Measurements from ENCODE around the gene ROR2. TPM values are rescaled to one million over a fixed set of nuclear protein-coding genes. Genes with fewer than 3 reads are reported as not detected.
A peak's percentile ranks its signal among the peaks of the same experiment; 100 is the strongest.

Gene ROR2
- polyA plus RNA-seq, 4 donors = 0.54 to 5.6 (median 3.2) TPM; not detected in 1

DNA sequence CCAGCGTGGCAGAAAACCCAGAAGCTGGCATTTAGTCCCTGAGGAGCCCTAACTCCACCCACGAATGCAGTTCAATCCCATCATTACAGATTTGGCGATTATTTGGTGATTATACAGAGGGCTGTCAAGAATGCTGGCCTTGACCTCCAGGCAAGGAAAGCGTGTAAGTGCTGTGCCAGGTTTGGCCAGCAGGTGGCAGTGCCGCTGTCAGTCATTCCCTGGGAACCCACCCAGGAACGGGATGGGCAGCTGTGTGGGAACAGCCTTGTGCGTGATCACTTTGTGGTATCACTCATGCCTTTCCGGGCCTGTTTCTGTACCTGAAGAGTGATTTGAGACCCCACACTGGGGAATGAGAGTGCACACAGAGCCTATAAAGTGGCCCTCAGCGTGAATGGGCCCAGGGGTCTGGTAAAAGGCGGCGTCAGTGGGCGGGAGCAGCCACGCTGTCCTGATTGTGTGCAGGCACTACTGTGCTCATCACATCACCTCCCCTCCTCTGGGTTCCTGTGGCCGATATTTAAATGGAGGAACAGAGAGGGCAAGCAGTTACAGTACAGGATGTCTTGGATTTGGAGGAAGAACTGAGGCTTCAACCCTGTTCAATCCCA lies 215.6 kb downstream of the ROR2 start:
- no peaks in the 10 kb centered on the region for H3K4me1 ChIP-seq (ENCODE audit: control insufficient read depth in 3 of 3, insufficient read depth in 2 of 3, low read depth in 1 of 3, low read length in 2 of 3)
- DNase-seq (peak; percentile 36 to 66), FAIRE-seq (no peak)
- no peak overlapping the region for H3K27ac ChIP-seq (ENCODE audit: low read depth in 1 of 3, low read length in 2 of 3)
- H3K4me3 ChIP-seq (ENCODE audit: low read depth in 1 of 3, low read length in 3 of 3) = no peak overlapping the region
- 33 to 41% (median 40%) methylated on average over 14 of the region's 14 CpGs for WGBS, 3 donors
- no peaks in the 10 kb centered on the region for H3K9me3 ChIP-seq (ENCODE audit: control insufficient read depth in 2 of 2, insufficient read depth in 1 of 2, low read depth in 1 of 2, low read length in 1 of 2)
- H3K27me3 ChIP-seq (ENCODE audit: control insufficient read depth in 3 of 3, insufficient read depth in 3 of 3, low read length in 3 of 3) = no peaks in the 10 kb centered on the region
- peaks cover 0 to 59% (median 0%) of the 10 kb centered on the region in 3 donors for H3K36me3 ChIP-seq (ENCODE audit: control insufficient read depth in 3 of 3, insufficient read depth in 2 of 3, low read depth in 1 of 3, low read length in 3 of 3)

DNA sequence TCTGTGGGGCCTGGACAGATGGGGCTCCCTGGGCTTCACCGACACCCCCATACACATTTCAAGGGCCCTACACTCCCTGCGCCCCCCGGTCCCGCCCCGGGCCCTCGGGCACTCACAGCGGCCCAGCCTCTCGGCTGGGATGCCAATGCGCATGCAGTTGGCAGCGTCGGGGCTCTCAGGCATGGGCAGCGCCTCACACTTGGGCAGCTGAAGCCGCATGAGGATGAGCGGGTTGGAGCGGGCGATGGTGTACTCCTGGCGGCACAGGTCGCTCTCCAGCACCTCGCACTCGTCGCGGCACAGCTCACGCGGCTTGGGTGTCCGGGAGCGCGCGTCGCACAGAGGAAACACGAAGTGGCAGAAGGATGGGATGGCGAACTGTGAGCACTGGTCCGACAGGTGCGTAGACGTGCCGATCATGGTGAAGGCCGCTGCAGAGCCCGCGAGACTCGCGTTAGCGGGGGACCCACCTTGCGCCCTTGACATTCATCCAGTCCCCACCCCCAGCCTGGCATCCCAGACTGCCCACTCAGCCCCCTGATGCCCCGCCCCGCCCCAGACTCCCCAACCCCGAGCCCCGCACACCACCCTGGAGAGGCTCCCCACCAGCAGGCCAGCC lies 216.9 kb downstream of the ROR2 start:
- Histone ChIP-seq H3K27me3 (ENCODE audit: control insufficient read depth in 3 of 3, insufficient read depth in 3 of 3, low read length in 3 of 3) (no peaks in the 10 kb centered on the region), H3K36me3 (ENCODE audit: control insufficient read depth in 3 of 3, insufficient read depth in 2 of 3, low read depth in 1 of 3, low read length in 3 of 3) (peaks cover 0 to 63% (median 0%) of the 10 kb centered on the region in 3 donors), H3K4me3 (ENCODE audit: low read depth in 1 of 3, low read length in 3 of 3) (no peak overlapping the region), H3K4me1 (ENCODE audit: control insufficient read depth in 3 of 3, insufficient read depth in 2 of 3, low read depth in 1 of 3, low read length in 2 of 3) (no peaks in the 10 kb centered on the region), H3K27ac (ENCODE audit: low read depth in 1 of 3, low read length in 2 of 3) (no peak overlapping the region), H3K9me3 (ENCODE audit: control insufficient read depth in 2 of 2, insufficient read depth in 1 of 2, low read depth in 1 of 2, low read length in 1 of 2) (no peaks in the 10 kb centered on the region)
- no peak for DNase-seq
- no peak for FAIRE-seq
- 94 to 96% (median 96%) methylated on average over 42 to 46 of the region's 46 CpGs for WGBS, 3 donors

DNA sequence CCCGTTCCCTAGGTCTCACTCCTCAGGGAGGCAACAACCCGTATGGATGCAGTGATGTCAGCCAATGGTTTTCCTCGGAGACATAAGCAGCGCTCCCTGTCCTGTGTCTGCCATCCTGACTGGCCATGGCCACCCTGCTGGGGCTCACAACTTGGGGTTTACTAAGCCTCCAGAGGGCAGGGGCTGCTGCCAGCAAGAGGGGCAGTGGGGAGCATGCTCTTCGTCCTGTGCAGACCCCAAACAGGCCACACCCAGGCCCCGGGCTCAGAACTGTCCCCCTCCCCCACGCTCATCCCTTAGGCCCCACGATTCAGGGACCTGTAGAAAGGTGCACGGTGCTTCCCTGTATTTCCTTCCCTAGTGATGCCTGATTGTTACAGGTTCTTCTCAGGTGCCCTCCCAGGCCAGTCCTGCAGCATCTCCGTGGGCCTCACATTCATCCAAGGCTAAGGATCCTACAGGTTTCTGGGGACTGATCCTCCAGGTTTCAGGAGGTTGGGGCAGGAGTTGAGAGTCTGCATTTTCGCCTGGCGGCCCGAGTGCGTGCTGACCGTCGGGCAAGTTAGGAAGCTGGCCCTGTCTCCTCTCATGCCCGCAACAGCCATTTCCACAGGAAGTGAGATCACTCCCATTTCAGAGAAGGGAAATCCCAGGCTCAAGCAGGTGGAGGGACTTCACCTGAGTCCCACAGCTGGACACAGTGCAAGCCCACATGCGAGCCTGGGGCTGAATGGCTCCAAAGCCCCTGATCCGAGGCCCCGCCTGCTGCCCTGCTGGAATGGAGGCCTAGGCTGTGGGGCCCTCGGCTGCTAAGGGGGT lies 217.6 kb downstream of the ROR2 start:
- Histone ChIP-seq H3K27ac (ENCODE audit: low read depth in 1 of 3, low read length in 2 of 3) (no peak overlapping the region), H3K4me1 (ENCODE audit: control insufficient read depth in 3 of 3, insufficient read depth in 2 of 3, low read depth in 1 of 3, low read length in 2 of 3) (peaks cover 0 to 2% (median 0%) of the 10 kb centered on the region in 3 donors), H3K4me3 (ENCODE audit: low read depth in 1 of 3, low read length in 3 of 3) (no peak overlapping the region), H3K36me3 (ENCODE audit: control insufficient read depth in 3 of 3, insufficient read depth in 2 of 3, low read depth in 1 of 3, low read length in 3 of 3) (peaks cover 0 to 65% (median 0%) of the 10 kb centered on the region in 3 donors), H3K27me3 (ENCODE audit: control insufficient read depth in 3 of 3, insufficient read depth in 3 of 3, low read length in 3 of 3) (no peaks in the 10 kb centered on the region), H3K9me3 (ENCODE audit: control insufficient read depth in 2 of 2, insufficient read depth in 1 of 2, low read depth in 1 of 2, low read length in 1 of 2) (no peaks in the 10 kb centered on the region)
- no peak for FAIRE-seq
- 85 to 93% (median 86%) methylated on average over 21 of the region's 21 CpGs for WGBS, 3 donors
- DNase-seq = no peak

DNA sequence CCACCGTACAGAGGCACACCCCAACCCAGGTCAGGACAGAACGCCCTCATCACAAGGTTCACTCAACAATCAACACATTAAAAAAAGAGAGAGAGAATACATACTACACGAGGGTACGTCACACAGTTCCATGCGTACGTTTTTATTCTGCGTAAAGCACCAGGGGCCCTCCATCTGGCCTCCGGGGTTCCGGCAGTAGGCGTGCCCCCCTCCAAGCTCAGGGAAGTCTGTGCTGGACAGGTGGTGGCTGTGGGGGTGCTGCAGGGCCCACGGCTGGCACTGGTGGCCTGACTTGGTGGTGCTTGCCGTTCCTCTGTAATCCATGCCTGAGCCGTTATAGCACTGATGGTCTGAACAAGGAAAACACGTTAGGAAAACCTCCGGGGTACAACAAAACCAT lies 219.2 kb downstream of the ROR2 start:
- no peak for DNase-seq
- no peak overlapping the region for H3K4me3 ChIP-seq (ENCODE audit: low read depth in 1 of 3, low read length in 3 of 3)
- H3K27me3 ChIP-seq (ENCODE audit: control insufficient read depth in 3 of 3, insufficient read depth in 3 of 3, low read length in 3 of 3) = no peaks in the 10 kb centered on the region
- H3K27ac ChIP-seq (ENCODE audit: low read depth in 1 of 3, low read length in 2 of 3) = no peak overlapping the region
- peaks cover 0 to 7% (median 0%) of the 10 kb centered on the region in 3 donors for H3K4me1 ChIP-seq (ENCODE audit: control insufficient read depth in 3 of 3, insufficient read depth in 2 of 3, low read depth in 1 of 3, low read length in 2 of 3)
- 88 to 93% (median 89%) methylated on average over 15 of the region's 15 CpGs for WGBS, 3 donors
- H3K36me3 ChIP-seq (ENCODE audit: control insufficient read depth in 3 of 3, insufficient read depth in 2 of 3, low read depth in 1 of 3, low read length in 3 of 3) = peaks cover 0 to 54% (median 0%) of the 10 kb centered on the region in 3 donors
- H3K9me3 ChIP-seq (ENCODE audit: control insufficient read depth in 2 of 2, insufficient read depth in 1 of 2, low read depth in 1 of 2, low read length in 1 of 2) = no peaks in the 10 kb centered on the region
- no peak for FAIRE-seq

DNA sequence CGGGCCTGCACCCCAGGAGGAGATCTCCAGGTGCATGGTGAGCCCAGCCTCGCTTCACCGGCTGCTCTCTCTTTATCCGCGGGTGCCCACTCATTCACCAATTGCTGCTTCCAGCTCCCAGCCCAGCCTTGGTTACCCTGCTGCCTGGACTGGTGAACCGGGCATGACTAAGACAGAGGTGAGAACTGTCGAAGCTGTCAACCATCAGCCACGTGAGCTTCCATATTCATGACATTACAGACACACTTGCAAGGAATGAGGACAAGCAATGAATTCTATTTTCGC lies 220.5 kb downstream of the ROR2 start:
- no peak for FAIRE-seq
- WGBS, 3 donors = 78 to 85% (median 80%) methylated on average over 9 of the region's 9 CpGs
- no peak overlapping the region for H3K27ac ChIP-seq (ENCODE audit: low read depth in 1 of 3, low read length in 2 of 3)

DNA sequence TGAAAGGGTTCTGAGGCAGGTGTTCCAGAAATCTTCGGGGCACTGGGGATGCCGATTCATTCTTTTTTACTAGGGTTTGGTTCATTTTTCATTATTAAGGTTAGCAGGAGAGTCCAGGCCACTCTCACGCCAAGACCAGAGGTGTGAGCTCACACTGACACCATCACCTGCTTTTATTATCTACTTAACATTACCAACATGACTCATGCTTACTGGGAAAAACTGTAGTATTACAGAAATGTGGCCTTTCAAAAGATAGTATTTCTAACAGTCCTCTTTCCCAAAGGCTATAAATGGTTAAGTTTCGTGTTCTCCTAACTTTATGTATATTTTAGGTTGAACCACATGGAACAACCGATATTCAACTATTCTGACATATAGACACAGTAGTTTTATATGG lies 222.1 kb downstream of the ROR2 start:
- Histone ChIP-seq H3K36me3 (ENCODE audit: control insufficient read depth in 3 of 3, insufficient read depth in 2 of 3, low read depth in 1 of 3, low read length in 3 of 3) (peaks cover 0 to 67% (median 0%) of the 10 kb centered on the region in 3 donors), H3K27me3 (ENCODE audit: control insufficient read depth in 3 of 3, insufficient read depth in 3 of 3, low read length in 3 of 3) (no peaks in the 10 kb centered on the region), H3K27ac (ENCODE audit: low read depth in 1 of 3, low read length in 2 of 3) (no peak overlapping the region), H3K9me3 (ENCODE audit: control insufficient read depth in 2 of 2, insufficient read depth in 1 of 2, low read depth in 1 of 2, low read length in 1 of 2) (no peaks in the 10 kb centered on the region), H3K4me1 (ENCODE audit: control insufficient read depth in 3 of 3, insufficient read depth in 2 of 3, low read depth in 1 of 3, low read length in 2 of 3) (peaks cover 0 to 7% (median 0%) of the 10 kb centered on the region in 3 donors), H3K4me3 (ENCODE audit: low read depth in 1 of 3, low read length in 3 of 3) (no peak overlapping the region)
- WGBS, 3 donors = 73 to 84% (median 79%) methylated on average over 5 of the region's 5 CpGs
- FAIRE-seq = no peak
- no peak for DNase-seq

More for the DNA sequence above, 220.5 kb downstream of the ROR2 start:
- Histone ChIP-seq H3K9me3 (ENCODE audit: control insufficient read depth in 2 of 2, insufficient read depth in 1 of 2, low read depth in 1 of 2, low read length in 1 of 2) (no peaks in the 10 kb centered on the region), H3K4me3 (ENCODE audit: low read depth in 1 of 3, low read length in 3 of 3) (no peak overlapping the region), H3K36me3 (ENCODE audit: control insufficient read depth in 3 of 3, insufficient read depth in 2 of 3, low read depth in 1 of 3, low read length in 3 of 3) (peaks cover 0 to 64% (median 0%) of the 10 kb centered on the region in 3 donors), H3K27me3 (ENCODE audit: control insufficient read depth in 3 of 3, insufficient read depth in 3 of 3, low read length in 3 of 3) (no peaks in the 10 kb centered on the region), H3K4me1 (ENCODE audit: control insufficient read depth in 3 of 3, insufficient read depth in 2 of 3, low read depth in 1 of 3, low read length in 2 of 3) (peaks cover 0 to 7% (median 0%) of the 10 kb centered on the region in 3 donors)
- DNase-seq = no peak

DNA sequence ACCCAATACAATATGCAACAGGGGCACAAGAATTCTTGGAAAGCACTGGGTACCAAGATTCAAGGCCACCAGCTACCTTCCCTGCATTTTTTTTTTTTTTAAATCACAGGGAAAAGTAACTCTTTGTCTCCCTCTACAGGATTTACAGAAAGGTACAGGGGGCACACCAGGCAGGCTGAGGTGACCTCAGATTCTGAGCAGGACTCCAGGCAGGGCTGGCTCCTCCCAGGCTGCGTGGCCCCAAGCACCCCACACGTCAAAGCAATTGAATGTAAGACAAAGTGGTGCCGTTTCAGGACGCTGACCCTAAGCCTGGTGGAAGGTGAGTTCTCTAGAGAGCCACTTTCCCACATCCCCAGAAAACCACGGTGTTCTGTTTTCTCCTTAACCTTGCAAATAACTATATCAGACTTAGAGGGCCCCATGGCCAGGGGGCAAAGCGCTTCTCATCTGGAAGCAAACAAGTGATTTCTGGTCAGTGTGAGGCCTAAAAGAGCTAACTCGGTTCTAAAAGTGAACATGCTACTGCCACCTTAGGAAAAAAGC lies 222.6 kb downstream of the ROR2 start:
- WGBS, 3 donors = 28 to 49% (median 29%) methylated on average over 7 of the region's 7 CpGs
- Histone ChIP-seq H3K36me3 (ENCODE audit: control insufficient read depth in 3 of 3, insufficient read depth in 2 of 3, low read depth in 1 of 3, low read length in 3 of 3) (peaks cover 0 to 65% (median 0%) of the 10 kb centered on the region in 3 donors), H3K27me3 (ENCODE audit: control insufficient read depth in 3 of 3, insufficient read depth in 3 of 3, low read length in 3 of 3) (no peaks in the 10 kb centered on the region), H3K4me3 (ENCODE audit: low read depth in 1 of 3, low read length in 3 of 3) (no peak overlapping the region), H3K27ac (ENCODE audit: low read depth in 1 of 3, low read length in 2 of 3) (no peak overlapping the region), H3K9me3 (ENCODE audit: control insufficient read depth in 2 of 2, insufficient read depth in 1 of 2, low read depth in 1 of 2, low read length in 1 of 2) (no peaks in the 10 kb centered on the region), H3K4me1 (ENCODE audit: control insufficient read depth in 3 of 3, insufficient read depth in 2 of 3, low read depth in 1 of 3, low read length in 2 of 3) (peaks cover 0 to 7% (median 0%) of the 10 kb centered on the region in 3 donors)
- FAIRE-seq (no peak), DNase-seq (peak; percentile 49 to 72)

DNA sequence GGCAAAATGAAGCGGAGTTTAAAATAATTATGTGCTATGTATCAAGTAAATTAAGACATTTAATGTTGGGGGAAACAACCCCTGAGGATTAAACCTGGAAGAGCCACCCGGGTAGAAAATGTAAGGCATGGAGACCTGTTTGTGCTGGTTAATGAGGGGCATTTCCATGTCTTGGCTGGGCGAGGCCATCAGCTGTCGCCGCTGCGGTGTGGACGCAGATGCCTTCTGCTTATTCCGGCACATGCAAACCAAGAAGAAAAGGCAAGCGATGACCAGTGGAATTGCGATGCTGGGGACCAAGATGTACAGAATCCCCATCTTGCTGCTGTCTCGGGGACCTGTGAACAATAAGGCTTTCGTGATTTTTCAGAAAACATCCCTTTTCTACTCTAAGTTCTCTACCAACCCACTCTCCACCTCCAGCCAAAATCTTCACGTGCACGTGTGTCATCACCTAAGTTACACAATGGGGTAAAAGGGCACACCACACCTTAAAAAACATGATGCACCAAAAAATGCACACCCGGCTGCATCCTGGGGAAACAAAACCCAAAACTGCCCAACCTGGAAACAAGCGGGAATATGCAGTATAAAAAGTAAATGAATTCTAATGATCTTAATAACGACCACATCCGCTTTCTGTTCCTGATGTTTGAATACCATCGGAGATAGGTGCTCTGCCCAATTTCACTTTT lies 223.5 kb downstream of the ROR2 start:
- 75 to 89% (median 76%) methylated on average over 19 of the region's 19 CpGs for WGBS, 3 donors

More for the DNA sequence above, 223.5 kb downstream of the ROR2 start:
- Histone ChIP-seq H3K27me3 (ENCODE audit: control insufficient read depth in 3 of 3, insufficient read depth in 3 of 3, low read length in 3 of 3) (no peaks in the 10 kb centered on the region), H3K36me3 (ENCODE audit: control insufficient read depth in 3 of 3, insufficient read depth in 2 of 3, low read depth in 1 of 3, low read length in 3 of 3) (peaks cover 0 to 61% (median 0%) of the 10 kb centered on the region in 3 donors), H3K27ac (ENCODE audit: low read depth in 1 of 3, low read length in 2 of 3) (no peak overlapping the region), H3K4me1 (ENCODE audit: control insufficient read depth in 3 of 3, insufficient read depth in 2 of 3, low read depth in 1 of 3, low read length in 2 of 3) (peaks cover 0 to 7% (median 0%) of the 10 kb centered on the region in 3 donors), H3K9me3 (ENCODE audit: control insufficient read depth in 2 of 2, insufficient read depth in 1 of 2, low read depth in 1 of 2, low read length in 1 of 2) (no peaks in the 10 kb centered on the region), H3K4me3 (ENCODE audit: low read depth in 1 of 3, low read length in 3 of 3) (no peak overlapping the region)
- DNase-seq (no peak), FAIRE-seq (no peak)

Measured in small intestine (tissue), 7 donors.